Suprapubic skin (tissue), 4 donors: ENCODE results near the gene IGSF11. TPM values are rescaled to one million over a fixed set of nuclear protein-coding genes. Genes with fewer than 3 reads are reported as not detected.
"Not testable (repeated sequence)": the region's sequence is repeated elsewhere in the genome, so short reads cannot be mapped to it uniquely, and the experiment has no call there.

ENCODE experiments used
- DNase-seq, 2 donors: peaks; one replicate each; pipeline ENCODE4 v3.0.0-alpha.2; 2019; ENCODE audit warnings: low spot score in 2 of 2
- H3K27ac ChIP-seq: fragments of 200-600 bp; sonication (generic); one replicate; pipeline ENCODE4 v1.5.1; 2019
- H3K27me3 ChIP-seq: fragments of 200-600 bp; sonication (generic); one replicate; pipeline ENCODE4 v1.5.1; 2019
- H3K36me3 ChIP-seq: fragments of 200-600 bp; sonication (generic); one replicate; pipeline ENCODE4 v1.5.1; 2019
- H3K4me1 ChIP-seq: fragments of 200-600 bp; sonication (generic); one replicate; pipeline ENCODE4 v1.5.1; 2019
- H3K4me3 ChIP-seq: fragments of 200-600 bp; sonication (generic); one replicate; pipeline ENCODE4 v1.5.1; 2019; ENCODE audit warnings: mild to moderate bottlenecking
- H3K9me3 ChIP-seq: fragments of 200-600 bp; sonication (generic); one replicate; pipeline ENCODE4 v1.5.1; 2019
- EP300 ChIP-seq: sonication (generic); formaldehyde crosslinking; IDR thresholded peaks from one replicate; pipeline ENCODE4 v1.6.1; 2017; ENCODE audit warnings: antibody characterized with exemption
- POLR2A ChIP-seq, 2 donors: fragments of 450-650 bp; IDR thresholded peaks; one replicate each; pipeline ENCODE4 v1.6.1; 2017; ENCODE audit warnings: antibody characterized with exemption in 2 of 2, mild to moderate bottlenecking in 2 of 2, moderate library complexity in 2 of 2
- POLR2AphosphoS5 ChIP-seq, 3 donors: sonication (generic); formaldehyde crosslinking; IDR thresholded peaks; one replicate each; pipeline ENCODE4 v1.6.1; 2017; ENCODE audit warnings: antibody characterized with exemption in 3 of 3
- WGBS: methylation state at CpG from one replicate; pipeline ENCODE4 v1.1.5; 2018; 5-methylcytosine and 5-hydroxymethylcytosine counted together
- total RNA-seq, 4 donors: library from RNA; depleted of rRNA; stranded (reverse); fragments of >200 nt; gene quantifications; one replicate each; pipeline ENCODE4 v1.1.0, GENCODE V29; 2016
- TF ChIP-seq, protein P1 (sequence below), 2 donors: fragments of 200-600 bp in 1 of 2; fragments of 450-650 bp in 1 of 2; sonication (generic) in 1 of 2; IDR thresholded peaks; one replicate each; pipeline ENCODE4 v1.5.1; 2016 to 2019; ENCODE audit warnings: antibody characterized with exemption in 2 of 2, mild to moderate bottlenecking in 1 of 2, moderate library complexity in 1 of 2

IGSF11 gene, protein sequence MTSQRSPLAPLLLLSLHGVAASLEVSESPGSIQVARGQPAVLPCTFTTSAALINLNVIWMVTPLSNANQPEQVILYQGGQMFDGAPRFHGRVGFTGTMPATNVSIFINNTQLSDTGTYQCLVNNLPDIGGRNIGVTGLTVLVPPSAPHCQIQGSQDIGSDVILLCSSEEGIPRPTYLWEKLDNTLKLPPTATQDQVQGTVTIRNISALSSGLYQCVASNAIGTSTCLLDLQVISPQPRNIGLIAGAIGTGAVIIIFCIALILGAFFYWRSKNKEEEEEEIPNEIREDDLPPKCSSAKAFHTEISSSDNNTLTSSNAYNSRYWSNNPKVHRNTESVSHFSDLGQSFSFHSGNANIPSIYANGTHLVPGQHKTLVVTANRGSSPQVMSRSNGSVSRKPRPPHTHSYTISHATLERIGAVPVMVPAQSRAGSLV
- 1 to 10 TPM; 1.9 to 9.6 (median 2.0) TPM for total RNA-seq

DNA sequence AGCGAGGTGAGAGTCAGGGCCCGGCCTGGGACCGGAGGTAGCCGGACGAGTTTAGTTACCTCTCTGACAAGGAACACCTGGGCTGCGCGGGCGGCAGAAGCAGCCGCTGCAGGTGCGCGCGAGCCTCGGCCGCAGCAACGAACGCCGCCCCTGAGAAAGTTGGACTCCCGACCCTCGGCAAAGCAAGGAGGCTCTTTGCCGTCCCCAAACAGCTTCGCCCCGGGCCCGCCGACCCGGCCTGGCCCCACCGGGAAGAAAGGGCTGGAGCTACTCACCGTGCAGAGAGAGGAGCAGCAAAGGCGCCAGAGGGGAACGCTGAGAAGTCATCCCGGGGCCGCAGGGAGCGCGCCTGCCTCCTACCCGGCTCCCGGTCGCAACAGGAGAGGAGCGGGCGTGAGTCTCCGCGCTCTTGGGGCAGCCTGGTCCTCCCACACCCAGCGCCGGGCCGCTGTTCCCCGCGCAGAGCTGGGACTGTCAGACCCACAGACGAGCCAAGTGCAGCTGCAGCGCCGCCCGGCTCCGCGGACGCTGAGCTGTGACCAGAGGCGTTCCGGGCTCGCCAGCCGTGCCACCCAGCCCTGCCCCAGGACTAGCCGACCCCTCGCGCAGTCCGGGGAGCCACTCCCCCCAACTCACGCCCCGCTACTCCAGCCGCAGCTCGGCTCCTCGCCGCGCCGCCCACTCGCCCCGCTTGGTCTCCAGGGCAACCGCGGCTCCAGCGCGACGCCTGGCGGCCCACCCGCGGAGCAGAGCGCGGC is at the start of gene IGSF11:
Gene IGSF11 (minus strand): TSS at position 591 of the 758 bp plus-strand sequence. CDS start 264 bp downstream, at position 327.
- Histone ChIP-seq H3K27me3 (peaks cover 37% of the 10 kb centered on the region), H3K4me1 (peaks cover 13% of the 10 kb centered on the region), H3K9me3 (no peaks in the 10 kb centered on the region), H3K27ac (peak within 1 kb of the TSS; percentile 11), H3K4me3 (peak within 1 kb of the TSS; percentile 60), H3K36me3 (no peaks in the 10 kb centered on the region)
- TF ChIP-seq POLR2AphosphoS5 (IDR thresholded peaks at IDR 0.05) (no peak), POLR2A (IDR thresholded peaks at IDR 0.05) (no peak)
- TF ChIP-seq, protein P1, sequence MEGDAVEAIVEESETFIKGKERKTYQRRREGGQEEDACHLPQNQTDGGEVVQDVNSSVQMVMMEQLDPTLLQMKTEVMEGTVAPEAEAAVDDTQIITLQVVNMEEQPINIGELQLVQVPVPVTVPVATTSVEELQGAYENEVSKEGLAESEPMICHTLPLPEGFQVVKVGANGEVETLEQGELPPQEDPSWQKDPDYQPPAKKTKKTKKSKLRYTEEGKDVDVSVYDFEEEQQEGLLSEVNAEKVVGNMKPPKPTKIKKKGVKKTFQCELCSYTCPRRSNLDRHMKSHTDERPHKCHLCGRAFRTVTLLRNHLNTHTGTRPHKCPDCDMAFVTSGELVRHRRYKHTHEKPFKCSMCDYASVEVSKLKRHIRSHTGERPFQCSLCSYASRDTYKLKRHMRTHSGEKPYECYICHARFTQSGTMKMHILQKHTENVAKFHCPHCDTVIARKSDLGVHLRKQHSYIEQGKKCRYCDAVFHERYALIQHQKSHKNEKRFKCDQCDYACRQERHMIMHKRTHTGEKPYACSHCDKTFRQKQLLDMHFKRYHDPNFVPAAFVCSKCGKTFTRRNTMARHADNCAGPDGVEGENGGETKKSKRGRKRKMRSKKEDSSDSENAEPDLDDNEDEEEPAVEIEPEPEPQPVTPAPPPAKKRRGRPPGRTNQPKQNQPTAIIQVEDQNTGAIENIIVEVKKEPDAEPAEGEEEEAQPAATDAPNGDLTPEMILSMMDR (IDR thresholded peaks at IDR 0.05), result peak in 1 of 2 donors; percentile 64
- whole genome bisulfite sequencing, result 4% methylated on average over 9 of the region's 80 CpGs
- peak in 1 of 2 donors; percentile 79 for DNase-seq

DNA sequence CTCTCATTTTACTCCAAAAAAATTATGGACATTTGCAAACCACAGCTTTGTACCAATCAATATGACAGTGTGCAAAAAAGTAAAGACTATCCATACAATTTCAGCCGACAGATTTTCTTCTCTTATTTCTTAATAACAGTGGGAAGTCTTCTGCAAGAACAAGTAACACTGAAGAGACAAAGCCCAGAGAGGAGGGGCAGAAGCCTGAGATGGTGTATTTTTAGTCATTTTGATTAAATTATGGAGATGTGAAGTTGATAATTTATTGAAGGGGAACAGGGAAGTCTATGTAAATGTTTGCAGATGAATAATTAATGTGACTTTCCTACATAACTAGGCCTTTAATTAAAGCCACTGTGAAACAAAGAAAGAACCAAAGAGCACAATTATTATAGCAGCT is 45.7 kb upstream of the IGSF11 start:
- Histone ChIP-seq H3K9me3 (no peaks in the 10 kb centered on the region), H3K4me1 (no peaks in the 10 kb centered on the region), H3K27me3 (no peaks in the 10 kb centered on the region), H3K27ac (no peak overlapping the region), H3K36me3 (no peaks in the 10 kb centered on the region), H3K4me3 (no peak overlapping the region)
- no peak for DNase-seq
- TF ChIP-seq EP300 (no peak), POLR2AphosphoS5 (IDR thresholded peaks at IDR 0.05) (no peak), POLR2A (IDR thresholded peaks at IDR 0.05) (no peak)
- TF ChIP-seq, protein P1 (IDR thresholded peaks at IDR 0.05), result no peak
- WGBS, result 77% methylated on average over 1 of the region's 1 CpG

DNA sequence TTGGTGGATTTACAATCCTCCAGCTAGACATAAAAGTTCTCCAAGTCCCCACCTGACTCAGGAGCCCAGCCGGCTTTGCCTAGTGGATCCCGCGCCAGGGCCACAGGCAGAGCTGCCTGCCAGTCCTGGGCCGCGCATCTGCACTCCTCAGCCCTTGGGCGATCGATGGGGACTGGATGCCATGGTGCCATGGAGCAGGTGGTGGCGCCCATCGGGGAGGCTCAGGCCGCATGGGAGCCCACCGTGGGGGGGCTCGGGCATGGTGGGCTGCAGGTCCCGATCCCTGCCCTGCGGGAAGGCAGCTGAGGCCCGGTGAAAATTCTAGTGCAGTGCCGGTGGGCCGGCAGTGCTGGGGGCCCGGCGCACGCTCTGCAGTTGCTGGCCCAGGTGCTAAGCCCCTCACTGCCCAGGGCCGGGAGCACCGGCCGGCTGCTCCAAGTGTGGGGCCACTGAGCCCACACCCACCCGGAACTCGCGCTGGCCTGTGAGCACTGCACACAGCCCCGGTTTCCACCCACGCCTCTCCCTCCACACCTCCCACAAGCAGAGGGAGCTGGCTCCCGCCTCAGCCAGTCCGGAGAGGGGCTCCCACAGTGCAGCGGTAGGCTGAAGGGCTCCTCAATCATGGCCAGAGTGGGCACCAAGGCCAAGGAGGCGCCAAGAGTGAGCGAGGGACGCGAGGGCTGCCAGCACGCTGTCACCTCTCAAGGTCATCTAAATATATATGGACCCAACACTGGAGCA is 38.8 kb upstream of the IGSF11 start:
- 96% methylated on average over 16 of the region's 36 CpGs for WGBS
- no peak for DNase-seq
- Histone ChIP-seq H3K36me3 (no peaks in the 10 kb centered on the region), H3K27ac (no peak overlapping the region), H3K4me3 (no peak overlapping the region), H3K9me3 (no peaks in the 10 kb centered on the region), H3K27me3 (no peaks in the 10 kb centered on the region), H3K4me1 (no peaks in the 10 kb centered on the region)
- TF ChIP-seq POLR2A (IDR thresholded peaks at IDR 0.05) (no peak), EP300 (no peak), POLR2AphosphoS5 (IDR thresholded peaks at IDR 0.05) (no peak)
- TF ChIP-seq, protein P1 (IDR thresholded peaks at IDR 0.05), result no peak

DNA sequence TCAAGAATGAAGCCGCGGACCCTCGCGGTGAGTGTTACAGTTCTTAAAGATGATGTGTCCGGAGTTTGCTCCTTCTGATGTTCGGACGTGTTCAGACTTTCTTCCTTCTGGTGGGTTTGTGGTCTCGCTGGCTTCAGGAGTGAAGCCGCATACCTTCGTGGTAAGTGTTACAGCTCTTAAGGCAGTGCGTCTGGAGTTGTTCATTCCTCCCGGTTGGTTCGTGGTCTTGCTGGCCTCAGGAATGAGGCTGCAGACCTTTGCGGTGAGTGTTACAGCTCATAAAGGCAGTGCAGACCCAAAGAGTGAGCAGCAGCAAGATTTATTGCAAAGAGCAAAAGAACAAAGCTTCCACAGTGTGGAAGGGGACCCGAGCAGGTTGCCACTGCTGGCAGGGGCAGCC is 37.8 kb upstream of the IGSF11 start:
- not testable (repeated sequence) for H3K36me3 ChIP-seq, H3K9me3 ChIP-seq, H3K27ac ChIP-seq, DNase-seq, H3K4me3 ChIP-seq, H3K27me3 ChIP-seq, H3K4me1 ChIP-seq
- WGBS, result 92% methylated on average over 15 of the region's 15 CpGs

DNA sequence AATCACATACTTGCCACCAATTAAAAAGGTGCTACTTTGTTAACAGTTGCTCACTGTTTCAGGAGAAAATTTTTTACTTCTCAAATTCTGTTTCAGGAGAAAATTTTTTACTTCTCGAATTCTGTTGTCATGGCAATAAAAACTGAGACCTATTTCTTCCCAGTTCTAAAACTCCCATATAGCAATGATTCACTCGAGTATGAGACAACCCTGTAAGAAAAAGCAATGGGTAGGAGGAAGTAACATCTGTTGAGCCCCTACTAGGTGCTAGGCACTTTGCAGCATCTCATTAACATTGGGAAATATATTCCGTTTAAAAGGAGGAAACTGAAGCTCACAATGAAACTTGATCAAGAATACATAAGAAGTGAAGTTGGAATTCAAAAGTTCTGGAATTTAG is 35.1 kb upstream of the IGSF11 start:
- no peak for DNase-seq
- Histone ChIP-seq H3K4me1 (no peaks in the 10 kb centered on the region), H3K27ac (no peak overlapping the region), H3K27me3 (no peaks in the 10 kb centered on the region), H3K36me3 (no peaks in the 10 kb centered on the region), H3K9me3 (no peaks in the 10 kb centered on the region), H3K4me3 (no peak overlapping the region)
- TF ChIP-seq POLR2A (IDR thresholded peaks at IDR 0.05) (no peak), EP300 (no peak), POLR2AphosphoS5 (IDR thresholded peaks at IDR 0.05) (no peak)
- TF ChIP-seq, protein P1 (IDR thresholded peaks at IDR 0.05), result no peak
- 75% methylated on average over 3 of the region's 3 CpGs for WGBS
